Inferior parietal cortex (tissue), 1 donor: ENCODE measurements around the gene SPTAN1.
"Not testable (repeated sequence)": the region's sequence is repeated elsewhere in the genome, so short reads cannot be mapped to it uniquely, and the experiment has no call there.

Experiments
- DNase-seq: peaks from one replicate; pipeline ENCODE4 v3.0.0-alpha.2; 2016; ENCODE audit errors: extremely low spot score

SPTAN1 gene

GRCh38 chr9:128632486-128632885, 80.1 kb downstream of the SPTAN1 start:
- no peak for DNase-seq

GRCh38 chr9:128633057-128633456, 80.7 kb downstream of the SPTAN1 start:
- no peak for DNase-seq

GRCh38 chr9:128633601-128634000, 81.2 kb downstream of the SPTAN1 start:
- DNase-seq: no peak

- DNase-seq: no peak
Observed at GRCh38 chr9:128634111-128634510, 81.7 kb downstream of the SPTAN1 start.

- DNase-seq: no peak
Observed at GRCh38 chr9:128634651-128635262, 82.4 kb downstream of the SPTAN1 start.

GRCh38 chr9:128635266-128636023, 83.1 kb downstream of the SPTAN1 start:
- no peak for DNase-seq

GRCh38 chr9:128636024-128636390, 83.6 kb downstream of the SPTAN1 start:
- DNase-seq: no peak

GRCh38 chr9:128636556-128637530, 84.5 kb downstream of the SPTAN1 start:
- DNase-seq: no peak

GRCh38 chr9:128637656-128638055, 85.3 kb downstream of the SPTAN1 start:
- DNase-seq: no peak

GRCh38 chr9:128638580-128638979, 86.2 kb downstream of the SPTAN1 start:
- DNase-seq: no peak

GRCh38 chr9:128640603-128641002, 88.2 kb downstream of the SPTAN1 start:
- DNase-seq: no peak

GRCh38 chr9:128642675-128643245, 90.4 kb downstream of the SPTAN1 start:
- no peak for DNase-seq

GRCh38 chr9:128643519-128644300, 91.3 kb downstream of the SPTAN1 start:
- DNase-seq: no peak

- DNase-seq: not testable (repeated sequence)
Observed at GRCh38 chr9:128648206-128648605, 95.8 kb downstream of the SPTAN1 start.

GRCh38 chr9:128651798-128652197, 99.4 kb downstream of the SPTAN1 start:
- no peak for DNase-seq

- no peak for DNase-seq
Observed at GRCh38 chr9:128653908-128654307, 101.5 kb downstream of the SPTAN1 start.

GRCh38 chr9:128654481-128654880, 102.1 kb downstream of the SPTAN1 start:
- no peak for DNase-seq

- peak; percentile 95 for DNase-seq
Observed at GRCh38 chr9:128656416-128657343, 104.3 kb downstream of the SPTAN1 start, which contains the start of gene DYNC2I2. DYNC2I2 (minus strand) TSS chr9:128656847; CDS start chr9:128656726, 121 bp downstream.

- no peak for DNase-seq
Observed at GRCh38 chr9:128657344-128657704, 104.9 kb downstream of the SPTAN1 start.

GRCh38 chr9:128657796-128658195, 105.4 kb downstream of the SPTAN1 start:
- no peak for DNase-seq
